ENCODE results near the gene EHBP1.

EHBP1 gene

DNA sequence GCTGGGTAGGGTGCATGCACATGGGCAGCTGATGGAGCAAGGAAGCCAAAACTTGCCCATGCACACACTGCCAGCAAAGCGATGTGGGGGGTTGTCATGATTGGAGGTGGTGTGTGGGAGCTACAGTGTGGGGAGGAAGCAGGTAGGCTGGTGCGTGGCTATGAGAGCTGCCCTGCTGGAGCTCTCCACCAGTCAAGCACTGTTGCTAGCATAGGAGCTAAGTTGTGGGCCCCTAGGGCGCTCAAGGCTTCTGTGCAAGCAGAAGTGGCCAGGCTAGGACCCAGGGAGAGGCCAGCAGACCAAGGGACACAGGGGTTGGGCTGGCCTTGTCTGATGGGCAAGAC is 20.2 kb downstream of the EHBP1 start:
- no peak for TF ChIP-seq SIN3A (IDR thresholded peaks at IDR 0.05; ENCODE audit: borderline replicate concordance, insufficient read depth, low read length)
- TF ChIP-seq TAF1 (IDR thresholded peaks at IDR 0.05; ENCODE audit: borderline replicate concordance, insufficient read depth, low read length) = no peak
- no peak for TF ChIP-seq FOXP2 (optimal IDR thresholded peaks at IDR 0.05; ENCODE audit: borderline replicate concordance, extremely low read depth, extremely low read length, insufficient read depth)
- no peak for TF ChIP-seq POLR2AphosphoS5 (IDR thresholded peaks at IDR 0.05; ENCODE audit: low read depth, low read length)
- TF ChIP-seq, protein P1, sequence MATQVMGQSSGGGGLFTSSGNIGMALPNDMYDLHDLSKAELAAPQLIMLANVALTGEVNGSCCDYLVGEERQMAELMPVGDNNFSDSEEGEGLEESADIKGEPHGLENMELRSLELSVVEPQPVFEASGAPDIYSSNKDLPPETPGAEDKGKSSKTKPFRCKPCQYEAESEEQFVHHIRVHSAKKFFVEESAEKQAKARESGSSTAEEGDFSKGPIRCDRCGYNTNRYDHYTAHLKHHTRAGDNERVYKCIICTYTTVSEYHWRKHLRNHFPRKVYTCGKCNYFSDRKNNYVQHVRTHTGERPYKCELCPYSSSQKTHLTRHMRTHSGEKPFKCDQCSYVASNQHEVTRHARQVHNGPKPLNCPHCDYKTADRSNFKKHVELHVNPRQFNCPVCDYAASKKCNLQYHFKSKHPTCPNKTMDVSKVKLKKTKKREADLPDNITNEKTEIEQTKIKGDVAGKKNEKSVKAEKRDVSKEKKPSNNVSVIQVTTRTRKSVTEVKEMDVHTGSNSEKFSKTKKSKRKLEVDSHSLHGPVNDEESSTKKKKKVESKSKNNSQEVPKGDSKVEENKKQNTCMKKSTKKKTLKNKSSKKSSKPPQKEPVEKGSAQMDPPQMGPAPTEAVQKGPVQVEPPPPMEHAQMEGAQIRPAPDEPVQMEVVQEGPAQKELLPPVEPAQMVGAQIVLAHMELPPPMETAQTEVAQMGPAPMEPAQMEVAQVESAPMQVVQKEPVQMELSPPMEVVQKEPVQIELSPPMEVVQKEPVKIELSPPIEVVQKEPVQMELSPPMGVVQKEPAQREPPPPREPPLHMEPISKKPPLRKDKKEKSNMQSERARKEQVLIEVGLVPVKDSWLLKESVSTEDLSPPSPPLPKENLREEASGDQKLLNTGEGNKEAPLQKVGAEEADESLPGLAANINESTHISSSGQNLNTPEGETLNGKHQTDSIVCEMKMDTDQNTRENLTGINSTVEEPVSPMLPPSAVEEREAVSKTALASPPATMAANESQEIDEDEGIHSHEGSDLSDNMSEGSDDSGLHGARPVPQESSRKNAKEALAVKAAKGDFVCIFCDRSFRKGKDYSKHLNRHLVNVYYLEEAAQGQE (IDR thresholded peaks at IDR 0.05; ENCODE audit: insufficient read depth in 1 of 2, low read depth in 2 of 2, low read length in 2 of 2) = no peak

- no peak for TF ChIP-seq FOXP2 (optimal IDR thresholded peaks at IDR 0.05; ENCODE audit: borderline replicate concordance, extremely low read depth, extremely low read length, insufficient read depth)
- TF ChIP-seq POLR2AphosphoS5 (IDR thresholded peaks at IDR 0.05; ENCODE audit: low read depth, low read length) = no peak
- no peak for TF ChIP-seq TAF1 (IDR thresholded peaks at IDR 0.05; ENCODE audit: borderline replicate concordance, insufficient read depth, low read length)
- TF ChIP-seq SIN3A (IDR thresholded peaks at IDR 0.05; ENCODE audit: borderline replicate concordance, insufficient read depth, low read length) = no peak
- TF ChIP-seq, protein P1 (IDR thresholded peaks at IDR 0.05; ENCODE audit: insufficient read depth in 1 of 2, low read depth in 2 of 2, low read length in 2 of 2) = no peak
Measured at GRCh38 chr2:62727259-62727867, 21.9 kb downstream of the EHBP1 start.

DNA sequence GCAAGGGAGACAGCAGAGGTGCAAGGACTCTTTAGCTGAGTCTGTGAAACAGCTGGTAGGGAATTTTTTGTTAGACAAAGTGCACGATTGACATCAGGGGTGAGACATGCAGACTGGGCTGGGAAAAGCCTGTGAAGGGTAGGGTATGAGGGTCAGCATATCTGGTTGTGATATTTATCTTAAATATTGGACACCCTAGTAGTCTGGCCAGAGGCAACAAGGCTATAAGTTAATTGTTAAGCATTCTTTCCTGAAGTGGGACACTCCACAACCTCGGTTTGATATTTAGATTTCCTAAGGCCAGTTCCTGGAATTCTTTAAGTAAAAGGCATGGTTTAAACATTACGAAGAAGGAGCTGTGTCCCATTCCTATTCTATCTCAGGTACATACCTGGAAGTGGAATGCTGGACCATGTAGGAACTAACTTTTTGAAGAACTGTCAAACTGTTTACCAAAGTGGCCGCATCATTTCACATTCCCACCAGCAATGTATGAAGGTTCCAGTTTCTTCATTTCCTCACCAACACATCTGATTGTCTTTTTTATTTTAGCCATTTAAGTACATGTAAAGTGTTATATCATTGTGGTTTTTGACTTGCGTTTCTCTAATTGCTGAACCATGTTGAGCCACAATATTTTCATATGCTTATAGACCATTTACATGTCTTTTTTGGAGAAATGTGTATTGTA is 22.5 kb downstream of the EHBP1 start:
- TF ChIP-seq TAF1 (IDR thresholded peaks at IDR 0.05; ENCODE audit: borderline replicate concordance, insufficient read depth, low read length) = no peak
- no peak for TF ChIP-seq POLR2AphosphoS5 (IDR thresholded peaks at IDR 0.05; ENCODE audit: low read depth, low read length)
- TF ChIP-seq, protein P1 (IDR thresholded peaks at IDR 0.05; ENCODE audit: insufficient read depth in 1 of 2, low read depth in 2 of 2, low read length in 2 of 2) = no peak
- no peak for TF ChIP-seq SIN3A (IDR thresholded peaks at IDR 0.05; ENCODE audit: borderline replicate concordance, insufficient read depth, low read length)

DNA sequence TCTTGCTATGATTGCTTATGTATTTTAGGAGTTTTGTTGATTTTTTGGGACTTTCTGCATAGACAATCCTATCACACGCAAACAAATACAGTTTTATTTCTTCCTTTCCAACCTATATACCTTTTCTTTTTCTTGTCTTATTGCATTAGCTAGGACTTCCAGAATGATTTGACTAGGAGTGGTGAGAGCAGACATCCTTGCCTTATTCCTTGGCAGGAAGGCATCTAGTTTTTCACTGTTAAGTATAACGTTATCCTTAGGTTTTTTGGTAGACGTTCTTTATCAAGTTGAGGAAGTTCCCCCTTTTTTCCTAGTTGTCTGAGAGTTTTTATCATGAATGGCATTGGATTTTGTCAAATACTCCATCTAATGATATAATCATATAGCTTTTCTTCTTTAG is 25.8 kb downstream of the EHBP1 start:
- TF ChIP-seq FOXP2 (optimal IDR thresholded peaks at IDR 0.05; ENCODE audit: borderline replicate concordance, extremely low read depth, extremely low read length, insufficient read depth) (no peak), TAF1 (IDR thresholded peaks at IDR 0.05; ENCODE audit: borderline replicate concordance, insufficient read depth, low read length) (no peak), POLR2AphosphoS5 (IDR thresholded peaks at IDR 0.05; ENCODE audit: low read depth, low read length) (no peak), SIN3A (IDR thresholded peaks at IDR 0.05; ENCODE audit: borderline replicate concordance, insufficient read depth, low read length) (no peak)
- TF ChIP-seq, protein P1 (IDR thresholded peaks at IDR 0.05; ENCODE audit: insufficient read depth in 1 of 2, low read depth in 2 of 2, low read length in 2 of 2) = no peak
